K562 (cell line): ENCODE results near the gene C1orf105. TPM values are rescaled to one million over a fixed set of nuclear protein-coding genes. Genes with fewer than 3 reads are reported as not detected.

Experiments used
- ATAC-seq: fragments of 200-7000 bp; cut with Tn5 transposase; 3 replicates; pipeline ENCODE4 v1.9.1; 2020; ENCODE audit warnings: moderate library complexity
- BruUV-seq: library from RNA; stranded (reverse); fragments of 400-500 nt; replicated peaks from 2 replicates; lab custom pipeline; 2021; lab: Mats Ljungman, UMichigan
- CTCF ChIA-PET: fragments of 300-600 bp; formaldehyde crosslinking; extraction: SDS; loops from one replicate; lab custom pipeline; 2021; ENCODE audit warnings: low intra/inter-chr PET ratio; lab: Yijun Ruan, JAX
- POLR2A ChIA-PET: fragments of 300-600, 350-650 bp; sonication (Branson Sonifier 250); formaldehyde crosslinking; extraction: SDS; loops from one replicate; lab custom pipeline; 2021; ENCODE audit warnings: antibody characterized with exemption, inconsistent platforms; lab: Yijun Ruan, JAX
- DNase-seq, 4 experiments: peaks; one replicate each; pipeline versions ENCODE4 v3.0.0 to v3.0.0-alpha.2; 2011 to 2018; ENCODE audit warnings: low spot score in 3 of 4, mixed read lengths in 3 of 4; ENCODE audit errors: extremely low read depth in 1 of 4
- FAIRE-seq: peaks from 2 replicates; lab custom pipeline; 2011; peaks lifted over from hg19 to GRCh38; lab: Jason Lieb, UNC
- H2AFZ ChIP-seq: 2 replicates; pipeline ENCODE4 v1.6.0; 2011; ENCODE audit warnings: low read depth, low read length, control low read depth, inconsistent platforms
- H3K27ac ChIP-seq: fragments of 200-600 bp; 3 replicates; pipeline ENCODE4 v1.8.0; 2011; ENCODE audit warnings: low read depth, mild to moderate bottlenecking, control low read depth, inconsistent platforms, low read length, moderate library complexity, mixed read lengths; ENCODE audit errors: extremely low read depth
- H3K27me3 ChIP-seq, 2 experiments: fragments of 300-600 bp in 1 of 2; 2 replicates in 1 of 2; 3 replicates in 1 of 2; pipeline versions ENCODE4 v1.6.0 to v1.8.0; 2011; ENCODE audit warnings: inconsistent platforms in 2 of 2, low read length in 2 of 2, mild to moderate bottlenecking in 1 of 2, mixed read lengths in 1 of 2, moderate library complexity in 1 of 2; ENCODE audit not compliant: control insufficient read depth in 2 of 2, insufficient read depth in 2 of 2
- H3K36me3 ChIP-seq: fragments of 300-600 bp; 3 replicates; pipeline ENCODE4 v1.8.0; 2011; ENCODE audit warnings: mild to moderate bottlenecking, low read length, inconsistent platforms; ENCODE audit not compliant: control insufficient read depth, insufficient read depth
- H3K4me1 ChIP-seq, 2 experiments: fragments of 200-600 bp in 1 of 2; replicated peaks in 1 of 2; 2 replicates in 1 of 2; 3 replicates in 1 of 2; pipeline versions ENCODE4 v1.5.1 to v1.8.0; 2011; ENCODE audit warnings: inconsistent platforms in 2 of 2, low read length in 2 of 2, mild to moderate bottlenecking in 1 of 2, mixed read lengths in 1 of 2, moderate library complexity in 1 of 2; ENCODE audit not compliant: control insufficient read depth in 2 of 2, insufficient read depth in 2 of 2
- H3K4me2 ChIP-seq: 2 replicates; pipeline ENCODE4 v1.6.1; 2011; ENCODE audit warnings: low read length, control low read depth, inconsistent platforms, mixed read lengths; ENCODE audit not compliant: insufficient read depth
- H3K4me3 ChIP-seq: fragments of 200-600 bp; sonication (generic), shearing (Covaris generic); 2 replicates; pipeline ENCODE4 v1.5.1; 2016; ENCODE audit warnings: control low read depth, inconsistent platforms
- H3K79me2 ChIP-seq: fragments of 200-600 bp; 3 replicates; pipeline ENCODE4 v1.8.0; 2011; ENCODE audit warnings: low read length, inconsistent platforms; ENCODE audit not compliant: control insufficient read depth, insufficient read depth
- H3K9ac ChIP-seq, 2 experiments: 2 replicates each; pipeline versions ENCODE4 v1.6.0 to v1.6.1; 2011; ENCODE audit warnings: low read depth in 2 of 2, low read length in 2 of 2, control low read depth in 1 of 2, inconsistent platforms in 1 of 2, mild to moderate bottlenecking in 1 of 2, mixed read lengths in 1 of 2; ENCODE audit not compliant: insufficient read depth in 1 of 2
- H3K9me1 ChIP-seq: one replicate; pipeline ENCODE4 v1.6.0; 2011; ENCODE audit warnings: inconsistent platforms, mild to moderate bottlenecking, low read length, moderate library complexity; ENCODE audit not compliant: control insufficient read depth, insufficient read depth
- H3K9me3 ChIP-seq: replicated peaks from 2 replicates; pipeline ENCODE4 v1.5.1; 2011; ENCODE audit warnings: low read depth, low read length, inconsistent platforms; ENCODE audit not compliant: control insufficient read depth, insufficient read depth
- H4K20me1 ChIP-seq: replicated peaks from 2 replicates; pipeline ENCODE4 v1.6.1; 2011; ENCODE audit warnings: low read length, inconsistent platforms, mixed read lengths; ENCODE audit not compliant: control insufficient read depth, insufficient read depth
- ARID1B ChIP-seq: fragments of 450-650 bp; IDR thresholded peaks from 2 replicates; pipeline ENCODE4 v1.6.1; 2016; ENCODE audit warnings: antibody characterized with exemption, mild to moderate bottlenecking, inconsistent platforms
- BHLHE40 ChIP-seq: IDR thresholded peaks from 2 replicates; pipeline ENCODE4 v1.6.1; 2011; ENCODE audit warnings: low read length, improper control_type of control experiment
- CREB5 ChIP-seq: fragments of 250-450 bp; sonication (Bioruptor Pico); IDR thresholded peaks from 2 replicates; pipeline ENCODE4 v1.5.0; 2020; ENCODE audit warnings: mild to moderate bottlenecking
- DNMT1 ChIP-seq: fragments of 450-650 bp; IDR thresholded peaks from 2 replicates; pipeline ENCODE4 v1.6.1; 2016; ENCODE audit warnings: antibody characterized with exemption, mild to moderate bottlenecking
- ELF4 ChIP-seq: fragments of 450-650 bp; formaldehyde crosslinking; IDR thresholded peaks from 2 replicates; pipeline ENCODE4 v1.4.0; 2022; ENCODE audit warnings: missing genetic modification characterization
- HNRNPL ChIP-seq: fragments of 200-400 bp; formaldehyde crosslinking; IDR thresholded peaks from 2 replicates; pipeline ENCODE4 v1.6.1; 2017; ENCODE audit warnings: low read depth, mild to moderate bottlenecking, low read length
- LEF1 ChIP-seq: fragments of 450-650 bp; IDR thresholded peaks from 2 replicates; pipeline ENCODE4 v1.6.1; 2016; ENCODE audit warnings: mild to moderate bottlenecking
- MBD1 ChIP-seq: fragments of 250-450 bp; sonication (Bioruptor Pico); IDR thresholded peaks from 2 replicates; pipeline ENCODE4 v1.8.0; 2022; ENCODE audit warnings: inconsistent platforms
- NRF1 ChIP-seq, 2 experiments: fragments of 450-650 bp; IDR thresholded peaks in 1 of 2; conservative IDR thresholded peaks in 1 of 2; 2 replicates each; pipeline ENCODE4 v1.6.1; 2014; ENCODE audit warnings: mild to moderate bottlenecking in 2 of 2
- SMARCB1 ChIP-seq: IDR thresholded peaks from 2 replicates; pipeline ENCODE4 v1.6.1; 2011; ENCODE audit warnings: improper control_type of control experiment, low read depth; ENCODE audit not compliant: insufficient read length
- VEZF1 ChIP-seq: fragments of 200-800 bp; sonication (Bioruptor generic); IDR thresholded peaks from 2 replicates; pipeline ENCODE4 v1.6.1; 2017; ENCODE audit warnings: missing genetic modification characterization, missing compliant biosample characterization
- ZNF134 ChIP-seq: fragments of 250-450 bp; sonication (Bioruptor Pico); conservative IDR thresholded peaks from 2 replicates; pipeline ENCODE4 v1.4.0; 2020
- ZNF175 ChIP-seq: fragments of 200-800 bp; sonication (Bioruptor generic); IDR thresholded peaks from 2 replicates; pipeline ENCODE4 v1.6.1; 2016; ENCODE audit warnings: low read depth, mild to moderate bottlenecking, missing genetic modification characterization, missing compliant biosample characterization
- ZNF263 ChIP-seq: sonication (generic); formaldehyde crosslinking; IDR thresholded peaks from 2 replicates; pipeline ENCODE4 v1.8.0; 2022; ENCODE audit warnings: mild to moderate bottlenecking, missing genetic modification reagents, borderline replicate concordance
- ZNF583 ChIP-seq: fragments of 250-450 bp; sonication (Bioruptor Pico); IDR thresholded peaks from 2 replicates; pipeline ENCODE4 v1.4.0; 2020
- ZNF766 ChIP-seq: fragments of 200-800 bp; sonication (Bioruptor generic); conservative IDR thresholded peaks from 2 replicates; pipeline ENCODE4 v1.6.1; 2016; ENCODE audit warnings: missing genetic modification characterization, missing compliant biosample characterization
- ZNF780A ChIP-seq: fragments of 250-450 bp; sonication (Bioruptor Pico); IDR thresholded peaks from 2 replicates; pipeline ENCODE4 v1.5.0; 2021; ENCODE audit warnings: mild to moderate bottlenecking
- ZNF830 ChIP-seq: fragments of 250-450 bp; sonication (Bioruptor Pico); IDR thresholded peaks from 2 replicates; pipeline ENCODE4 v1.5.0; 2021; ENCODE audit warnings: mild to moderate bottlenecking
- ZSCAN29 ChIP-seq: fragments of 450-650 bp; IDR thresholded peaks from 2 replicates; pipeline ENCODE4 v1.6.1; 2017
- WGBS: fragments of 100-300 bp; shearing (Covaris generic); methylation state at CpG from one replicate; pipeline ENCODE4 v1.1.6; 2016; ENCODE audit warnings: low coverage, mixed read lengths; ENCODE audit not compliant: insufficient coverage; ENCODE audit errors: missing lambda C conversion rate; 5-methylcytosine and 5-hydroxymethylcytosine counted together
- in situ Hi-C: fragments of 300-500 bp; cut with MboI; formaldehyde crosslinking; loops from 4 replicates; pipeline ENCODE4 v1.15.0; 2018; ENCODE audit warnings: inconsistent platforms, mixed read lengths
- intact Hi-C: fragments of 100-400 bp; cut with micrococcal nuclease; formaldehyde crosslinking; loops from 2 replicates; pipeline ENCODE4 v1.14.2; 2022
- polyA plus RNA-seq, 8 experiments: library from polyadenylated mRNA; depleted of rRNA in 4 of 8; stranded (reverse) in 5 of 8; unstranded in 3 of 8; fragments of >200 nt; fragmentation: Nextera tagmentation in 2 of 8; fragmentation: Illumina TruSeq in 1 of 8; extraction: Ambion mirVana in 2 of 8; extraction: Trizol in 1 of 8; gene quantifications; 2 replicates each; pipeline versions ENCODE4 v1.2.1 to v1.2.3, GENCODE V29; 2011 to 2014; ENCODE audit warnings: inconsistent platforms in 1 of 8, missing spikeins in 1 of 8
- total RNA-seq, 7 experiments: library from RNA; depleted of rRNA in 6 of 7; stranded (reverse); fragments of >200 nt in 6 of 7; fragmentation: Illumina TruSeq in 2 of 7; extraction: Trizol in 2 of 7; gene quantifications; 2 replicates each; pipeline versions ENCODE4 v1.2.1 to v1.2.3, GENCODE V29; 2011 to 2021; ENCODE audit warnings: low replicate concordance in 1 of 7

Gene C1orf105
- total and polyA plus RNA-seq, 9 of the 15 experiments (the other 6 are each of a cell fraction or from before 2014, with no cell fraction given) = 0.08 TPM; not detected in 8

- TF ChIP-seq CREB5 (CRISPR knock-in tag) (no peak), ZNF780A (no peak)
- TF ChIP-seq, all 486 proteins: peak for 0
Measured at GRCh38 chr1:172455451-172455850, 35.0 kb downstream of the C1orf105 start (continued).

GRCh38 chr1:172456344-172456769, 35.9 kb downstream of the C1orf105 start:
- peak overlapping the region; percentile 89 for H2AFZ ChIP-seq
- no peaks in the 10 kb centered on the region for H3K27me3 ChIP-seq
- ChIA-PET POLR2A (interaction anchor here (0.6 to 1.8 kb wide), 5 partner anchors 17 to 527 kb away, joined by 3 to 5 read pairs (median 4); no protein-coding TSS in a partner anchor), CTCF (no interaction called here)
- H4K20me1 ChIP-seq = no peaks in the 10 kb centered on the region
- H3K36me3 ChIP-seq = no peaks in the 10 kb centered on the region
- H3K4me1 ChIP-seq = peaks cover 17 to 33% of the 10 kb centered on the region in 2 experiments
- peak overlapping the region; percentile 64 for H3K4me2 ChIP-seq
- intact Hi-C loops = no loop called here
- in situ Hi-C loops = no loop called here
- DNase-seq (peak in 2 of 4 experiments; percentile 84 to 86), ATAC-seq (peak; percentile 83), FAIRE-seq (peak; percentile 81)
- no peaks in the 10 kb centered on the region for H3K79me2 ChIP-seq
- no peak overlapping the region; the same call in 2 of the 3 replicates for H3K27ac ChIP-seq
- H3K4me3 ChIP-seq = no peak overlapping the region
- BruUV-seq = no TSS peak
- H3K9ac ChIP-seq = no peak overlapping the region
- H3K9me1 ChIP-seq = peaks cover 5% of the 10 kb centered on the region
- H3K9me3 ChIP-seq = no peaks in the 10 kb centered on the region
- 3% methylated on average over 5 of the region's 5 CpGs for WGBS
- 0 out of 2 replicates have a peak, but pooled peaks have one; percentile 25 for TF ChIP-seq HNRNPL
- TF ChIP-seq ZNF175 = no peak
- 0 out of 2 replicates have a peak, but pooled peaks have one; percentile 32 for TF ChIP-seq ZNF263 (CRISPR knock-in tag)
- peak; percentile 47; the same call in 1 of the 2 replicates for TF ChIP-seq LEF1
- no peak for TF ChIP-seq ZSCAN29
- peak; percentile 68 for TF ChIP-seq VEZF1
- TF ChIP-seq ZNF766 (CRISPR knock-in tag) = peak; percentile 98
- peak; percentile 55; the same call in 1 of the 2 replicates for TF ChIP-seq BHLHE40
- TF ChIP-seq ARID1B = peak; percentile 95
- no peak; a peak in 1 of 4 replicates for TF ChIP-seq NRF1 (conservative IDR thresholded peaks at IDR 0.05 in 1 of 2, IDR thresholded peaks at IDR 0.05 in 1 of 2)
- peak; percentile 55; the same call in 1 of the 2 replicates for TF ChIP-seq ZNF134
- TF ChIP-seq SMARCB1 = no peak
- TF ChIP-seq ZNF830 (CRISPR knock-in tag) = no peak
- TF ChIP-seq ZNF583 (CRISPR knock-in tag) = peak; percentile 90
- peak; percentile 96 for TF ChIP-seq ELF4 (CRISPR knock-in tag)
- no peak for TF ChIP-seq MBD1 (CRISPR knock-in tag)
- no peak for TF ChIP-seq DNMT1
